Measurements from ENCODE around the gene ATAD1.
"Not testable (repeated sequence)": the region's sequence is repeated elsewhere in the genome, so short reads cannot be mapped to it uniquely, and the experiment has no call there.

Gene ATAD1

GRCh38 chr10:87846023-87846422 lies 28.0 kb upstream of the ATAD1 start:
- DNase-seq = no peak

GRCh38 chr10:87845624-87845998 lies 27.6 kb upstream of the ATAD1 start:
- DNase-seq = no peak

GRCh38 chr10:87844837-87845623 lies 27.0 kb upstream of the ATAD1 start:
- no peak for DNase-seq

- DNase-seq = no peak
Measured at GRCh38 chr10:87843714-87844113, 25.7 kb upstream of the ATAD1 start.

GRCh38 chr10:87842776-87843497 lies 24.9 kb upstream of the ATAD1 start:
- DNase-seq = no peak

GRCh38 chr10:87842220-87842641 lies 24.2 kb upstream of the ATAD1 start:
- DNase-seq = no peak

- DNase-seq = no peak
Measured at GRCh38 chr10:87841186-87841585, 23.2 kb upstream of the ATAD1 start.

GRCh38 chr10:87838650-87839049 lies 20.6 kb upstream of the ATAD1 start:
- DNase-seq = no peak

GRCh38 chr10:87837445-87837844 lies 19.4 kb upstream of the ATAD1 start:
- DNase-seq = no peak

- no peak for DNase-seq
Measured at GRCh38 chr10:87836098-87836497, 18.1 kb upstream of the ATAD1 start.

GRCh38 chr10:87829986-87830729 lies 12.1 kb upstream of the ATAD1 start:
- DNase-seq = no peak

- DNase-seq = not testable (repeated sequence)
Measured at GRCh38 chr10:87829051-87829450, 11.0 kb upstream of the ATAD1 start.

- no peak for DNase-seq
Measured at GRCh38 chr10:87827681-87828080, 9.7 kb upstream of the ATAD1 start.

GRCh38 chr10:87826653-87827052 lies 8.6 kb upstream of the ATAD1 start:
- no peak for DNase-seq

GRCh38 chr10:87819289-87819585 lies 1.2 kb upstream of the ATAD1 start:
- DNase-seq = no peak

- no peak for DNase-seq
Measured at GRCh38 chr10:87818505-87819288, 671 bp upstream of the ATAD1 start.

- DNase-seq = no peak
Measured at GRCh38 chr10:87816898-87817608, 973 bp downstream of the ATAD1 start.

- DNase-seq = no peak
Measured at GRCh38 chr10:87816163-87816897, 1.7 kb downstream of the ATAD1 start.

- no peak for DNase-seq
Measured at GRCh38 chr10:87804939-87805569, 13.0 kb downstream of the ATAD1 start.

- DNase-seq = no peak
Measured at GRCh38 chr10:87803831-87804230, 14.2 kb downstream of the ATAD1 start.

- no peak for DNase-seq
Measured at GRCh38 chr10:87803328-87803727, 14.7 kb downstream of the ATAD1 start.

Data from NCI-H1417 treated with DMSO at 0.1 percent for 48 hours (cell line).